Measurements from ENCODE around the gene TEPSIN.

DNA sequence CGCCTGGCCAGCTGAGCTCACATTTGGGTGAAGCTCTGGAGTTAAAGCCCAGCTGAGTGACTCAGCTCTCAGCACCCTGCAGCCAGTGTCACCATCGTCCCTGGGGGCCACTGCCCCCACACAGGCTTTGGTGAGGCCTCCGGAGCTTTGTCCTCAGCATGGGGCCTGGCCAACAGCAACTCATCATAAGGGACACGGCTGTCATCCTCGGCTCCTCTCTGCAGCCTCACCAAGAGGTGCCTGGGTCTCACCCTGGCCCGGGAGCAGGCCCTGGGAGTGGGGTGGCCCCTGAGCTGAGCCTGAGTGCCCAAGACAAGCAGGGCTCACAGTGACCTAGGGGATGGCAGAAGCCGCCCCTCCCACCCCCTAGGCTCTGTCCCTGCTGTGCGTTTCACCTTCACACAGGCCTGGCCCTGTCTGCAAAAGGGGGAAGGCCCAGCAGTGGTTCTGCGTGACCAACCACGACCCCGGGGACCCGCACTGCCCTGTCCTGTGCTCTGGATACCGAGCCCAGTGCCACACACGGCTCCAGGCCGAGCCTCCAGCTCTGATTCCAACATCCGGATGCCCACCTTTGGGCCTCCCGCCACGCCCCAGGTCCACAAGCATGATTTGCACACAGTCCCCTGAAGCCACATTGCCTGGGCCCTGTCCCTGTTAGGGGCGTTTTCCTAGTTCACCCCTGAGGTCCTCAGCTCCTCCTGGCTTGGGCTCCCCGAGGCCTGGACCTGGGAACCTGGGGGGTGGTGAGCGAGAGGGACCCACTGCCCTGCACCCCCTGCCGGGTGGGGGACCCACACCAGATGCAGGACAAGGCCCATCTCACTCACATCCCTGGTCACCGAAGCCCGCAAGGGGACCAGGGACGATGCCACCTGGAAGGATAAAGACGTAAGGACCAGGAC is 51.0 kb downstream of the TEPSIN start:
- TF ChIP-seq EP300 (IDR thresholded peaks at IDR 0.05) (no peak), POLR2A (IDR thresholded peaks at IDR 0.05) (no peak), POLR2AphosphoS5 (IDR thresholded peaks at IDR 0.05) (no peak)
- TF ChIP-seq, protein P1, sequence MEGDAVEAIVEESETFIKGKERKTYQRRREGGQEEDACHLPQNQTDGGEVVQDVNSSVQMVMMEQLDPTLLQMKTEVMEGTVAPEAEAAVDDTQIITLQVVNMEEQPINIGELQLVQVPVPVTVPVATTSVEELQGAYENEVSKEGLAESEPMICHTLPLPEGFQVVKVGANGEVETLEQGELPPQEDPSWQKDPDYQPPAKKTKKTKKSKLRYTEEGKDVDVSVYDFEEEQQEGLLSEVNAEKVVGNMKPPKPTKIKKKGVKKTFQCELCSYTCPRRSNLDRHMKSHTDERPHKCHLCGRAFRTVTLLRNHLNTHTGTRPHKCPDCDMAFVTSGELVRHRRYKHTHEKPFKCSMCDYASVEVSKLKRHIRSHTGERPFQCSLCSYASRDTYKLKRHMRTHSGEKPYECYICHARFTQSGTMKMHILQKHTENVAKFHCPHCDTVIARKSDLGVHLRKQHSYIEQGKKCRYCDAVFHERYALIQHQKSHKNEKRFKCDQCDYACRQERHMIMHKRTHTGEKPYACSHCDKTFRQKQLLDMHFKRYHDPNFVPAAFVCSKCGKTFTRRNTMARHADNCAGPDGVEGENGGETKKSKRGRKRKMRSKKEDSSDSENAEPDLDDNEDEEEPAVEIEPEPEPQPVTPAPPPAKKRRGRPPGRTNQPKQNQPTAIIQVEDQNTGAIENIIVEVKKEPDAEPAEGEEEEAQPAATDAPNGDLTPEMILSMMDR (IDR thresholded peaks at IDR 0.05): no peak
